Peyer's patch (tissue), 4 donors: ENCODE measurements around the gene SPACA6.

Experiments used
- CTCF ChIP-seq, 6 experiments: fragments of 450-650 bp in 4 of 6; fragments of 200-600 bp in 2 of 6; sonication (generic) in 1 of 6; IDR thresholded peaks; one replicate each; pipeline ENCODE4 v1.5.1; 2017 to 2019; ENCODE audit warnings: antibody characterized with exemption in 6 of 6, mild to moderate bottlenecking in 3 of 6, moderate library complexity in 1 of 6
- POLR2A ChIP-seq, 2 donors: fragments of 450-650 bp; IDR thresholded peaks; one replicate each; pipeline ENCODE4 v1.5.1; 2017; ENCODE audit warnings: antibody characterized with exemption in 2 of 2, mild to moderate bottlenecking in 2 of 2, moderate library complexity in 2 of 2

GRCh38 chr19:51647318-51647717, 45.8 kb upstream of the SPACA6 start:
- TF ChIP-seq CTCF (IDR thresholded peaks at IDR 0.05) (no peak), POLR2A (IDR thresholded peaks at IDR 0.05) (no peak)
